IMR-90 (cell line): ENCODE data around the gene VPS35L. TPM values are rescaled to one million over a fixed set of nuclear protein-coding genes. Genes with fewer than 3 reads are reported as not detected.

Source experiments
- ATAC-seq: fragments of 200-7000 bp; cut with Tn5 transposase; 2 replicates; pipeline ENCODE4 v1.9.1; 2020; ENCODE audit warnings: low read depth, mild to moderate bottlenecking, moderate library complexity
- BruUV-seq: library from RNA; stranded (reverse); fragments of 400-500 nt; replicated peaks from 2 replicates; lab custom pipeline; 2021; lab: Mats Ljungman, UMichigan
- CTCF ChIA-PET: fragments of 300-600 bp; formaldehyde crosslinking; extraction: SDS; loops from one replicate; lab custom pipeline; 2021; ENCODE audit warnings: antibody characterized with exemption; lab: Yijun Ruan, JAX
- POLR2A ChIA-PET: fragments of 300-600 bp; sonication (Branson Sonifier 250); formaldehyde crosslinking; loops from one replicate; lab custom pipeline; 2022; ENCODE audit warnings: antibody characterized with exemption; ENCODE audit not compliant: unreplicated experiment; lab: Charles Lee
- DNase-seq: peaks from one replicate; pipeline ENCODE4 v3.0.0; 2013
- H2AFZ ChIP-seq: replicated peaks from 2 replicates; pipeline ENCODE3; 2013; ENCODE audit warnings: low read length, mild to moderate bottlenecking; ENCODE audit not compliant: poor library complexity
- H2AK5ac ChIP-seq: 2 replicates; pipeline ENCODE4 v1.6.1; 2013; ENCODE audit warnings: low read depth, low read length, inconsistent platforms
- H2AK9ac ChIP-seq: replicated peaks from 2 replicates; pipeline ENCODE3; 2013; ENCODE audit warnings: mild to moderate bottlenecking, low read depth, low read length, moderate library complexity; ENCODE audit not compliant: poor library complexity
- H2BK120ac ChIP-seq: 2 replicates; pipeline ENCODE4 v1.6.1; 2013; ENCODE audit warnings: low read depth, low read length, inconsistent platforms
- H2BK15ac ChIP-seq: 3 replicates; pipeline ENCODE4 v1.6.1; 2013; ENCODE audit warnings: low read depth, low read length, inconsistent platforms
- H2BK20ac ChIP-seq: 2 replicates; pipeline ENCODE4 v1.6.1; 2013; ENCODE audit warnings: low read depth, mild to moderate bottlenecking, inconsistent platforms, low read length, moderate library complexity
- H2BK5ac ChIP-seq: 2 replicates; pipeline ENCODE4 v1.6.1; 2013; ENCODE audit warnings: mild to moderate bottlenecking, low read depth, low read length, inconsistent platforms; ENCODE audit not compliant: poor library complexity, severe bottlenecking
- H3K14ac ChIP-seq: replicated peaks from 2 replicates; pipeline ENCODE4 v1.6.1; 2013; ENCODE audit warnings: low read depth, low read length, inconsistent platforms
- H3K18ac ChIP-seq: 2 replicates; pipeline ENCODE4 v1.6.1; 2013; ENCODE audit warnings: low read depth, low read length, control low read depth
- H3K23ac ChIP-seq: 2 replicates; pipeline ENCODE4 v1.6.1; 2013; ENCODE audit warnings: low read depth, low read length, inconsistent platforms
- H3K27ac ChIP-seq: 2 replicates; pipeline ENCODE4 v1.5.1; 2013; ENCODE audit warnings: mild to moderate bottlenecking, control low read depth, low read length; ENCODE audit not compliant: insufficient read depth
- H3K27me3 ChIP-seq: 2 replicates; pipeline ENCODE4 v1.6.1; 2013; ENCODE audit warnings: low read length; ENCODE audit not compliant: control insufficient read depth, insufficient read depth
- H3K36me3 ChIP-seq: 2 replicates; pipeline ENCODE4 v1.6.1; 2013; ENCODE audit warnings: low read length, mixed read lengths; ENCODE audit not compliant: control insufficient read depth, insufficient read depth
- H3K4ac ChIP-seq: 2 replicates; pipeline ENCODE4 v1.6.1; 2013; ENCODE audit warnings: low read depth, low read length, inconsistent platforms
- H3K4me1 ChIP-seq: 2 replicates; pipeline ENCODE4 v1.6.1; 2013; ENCODE audit warnings: low read length, mixed read lengths; ENCODE audit not compliant: control insufficient read depth, insufficient read depth
- H3K4me2 ChIP-seq: 2 replicates; pipeline ENCODE4 v1.6.1; 2013; ENCODE audit warnings: low read depth, mild to moderate bottlenecking, control low read depth, low read length, moderate library complexity
- H3K4me3 ChIP-seq: 2 replicates; pipeline ENCODE4 v1.5.1; 2013; ENCODE audit warnings: low read depth, mild to moderate bottlenecking, control low read depth, low read length, moderate library complexity; ENCODE audit not compliant: insufficient read depth
- H3K56ac ChIP-seq: 2 replicates; pipeline ENCODE4 v1.6.1; 2013; ENCODE audit warnings: low read length, inconsistent platforms; ENCODE audit not compliant: insufficient read depth; ENCODE audit errors: extremely low read depth
- H3K79me1 ChIP-seq, 2 experiments: 2 replicates each; pipeline ENCODE4 v1.6.1; 2013; ENCODE audit warnings: low read length in 2 of 2, inconsistent platforms in 1 of 2, low read depth in 1 of 2
- H3K9ac ChIP-seq: 2 replicates; pipeline ENCODE4 v1.6.1; 2013; ENCODE audit warnings: low read depth, low read length, control low read depth
- H3K9me1 ChIP-seq: 2 replicates; pipeline ENCODE4 v1.6.1; 2013; ENCODE audit warnings: low read length, inconsistent platforms; ENCODE audit not compliant: insufficient read depth
- H3K9me3 ChIP-seq: 2 replicates; pipeline ENCODE4 v1.6.1; 2013; ENCODE audit warnings: low read length; ENCODE audit not compliant: control insufficient read depth, insufficient read depth
- H4K20me1 ChIP-seq: 2 replicates; pipeline ENCODE4 v1.6.1; 2013; ENCODE audit warnings: low read length, inconsistent platforms; ENCODE audit not compliant: insufficient read depth
- H4K5ac ChIP-seq: 2 replicates; pipeline ENCODE4 v1.6.1; 2013; ENCODE audit warnings: mild to moderate bottlenecking, low read depth, low read length, control low read depth
- H4K8ac ChIP-seq, 2 experiments: 2 replicates each; pipeline ENCODE4 v1.6.1; 2013; ENCODE audit warnings: low read depth in 2 of 2, low read length in 2 of 2, control low read depth in 1 of 2, inconsistent platforms in 1 of 2
- H4K91ac ChIP-seq: 2 replicates; pipeline ENCODE4 v1.6.1; 2013; ENCODE audit warnings: low read depth, low read length, inconsistent platforms; ENCODE audit not compliant: insufficient read depth
- BHLHE40 ChIP-seq: fragments of 150-350 bp; IDR thresholded peaks from 2 replicates; pipeline ENCODE4 v1.6.1; 2016; ENCODE audit warnings: mild to moderate bottlenecking, low read depth, low read length
- CEBPB ChIP-seq: IDR thresholded peaks from 2 replicates; pipeline ENCODE4 v1.6.1; 2012; ENCODE audit warnings: low read depth, low read length, improper control_type of control experiment
- MAZ ChIP-seq: IDR thresholded peaks from 2 replicates; pipeline ENCODE4 v1.6.1; 2012; ENCODE audit warnings: low read depth, mild to moderate bottlenecking, low read length, improper control_type of control experiment, moderate library complexity, borderline replicate concordance
- NFE2L2 ChIP-seq: fragments of 150-350 bp; IDR thresholded peaks from 2 replicates; pipeline ENCODE4 v1.6.1; 2016; ENCODE audit warnings: low read depth, mild to moderate bottlenecking, low read length
- RAD21 ChIP-seq: IDR thresholded peaks from 2 replicates; pipeline ENCODE4 v1.6.1; 2012; ENCODE audit warnings: low read length, improper control_type of control experiment
- RFX5 ChIP-seq: IDR thresholded peaks from 2 replicates; pipeline ENCODE4 v1.8.0; 2012; ENCODE audit warnings: low read depth, mild to moderate bottlenecking, low read length, moderate library complexity
- SMC3 ChIP-seq: fragments of 150-350 bp; IDR thresholded peaks from 2 replicates; pipeline ENCODE4 v1.6.1; 2016; ENCODE audit warnings: low read depth, mild to moderate bottlenecking, antibody characterized with exemption, low read length, moderate library complexity
- USF2 ChIP-seq: fragments of 150-350 bp; IDR thresholded peaks from 2 replicates; pipeline ENCODE4 v1.6.1; 2017; ENCODE audit warnings: mild to moderate bottlenecking, antibody characterized with exemption, low read length, low read depth
- WGBS, 2 experiments: methylation state at CpG; one replicate each; pipeline versions ENCODE4 v1.1.5 to v1.1.7; 2013; ENCODE audit warnings: missing lambda C conversion rate in 2 of 2; ENCODE audit not compliant: insufficient read length in 1 of 2; ENCODE audit errors: extremely low coverage in 2 of 2; 5-methylcytosine and 5-hydroxymethylcytosine counted together
- dilution Hi-C: fragments of 300-500 bp; cut with HindIII; formaldehyde crosslinking; loops from one replicate; pipeline ENCODE4 v1.14.3; 2018; ENCODE audit warnings: low sequenced_read_pairs; ENCODE audit not compliant: unreplicated experiment
- in situ Hi-C: fragments of 300-500 bp; cut with MboI; formaldehyde crosslinking; loops from 3 replicates; pipeline ENCODE4 v1.14.3; 2019; ENCODE audit warnings: low sequenced_read_pairs, inconsistent platforms, mixed read lengths
- intact Hi-C: fragments of 100-400 bp; cut with micrococcal nuclease; formaldehyde crosslinking; loops from 2 replicates; pipeline ENCODE4 v1.10.0; 2022
- polyA plus RNA-seq, 3 experiments: library from polyadenylated mRNA; depleted of rRNA; stranded (reverse); fragments of >200 nt; gene quantifications; 2 replicates each; pipeline ENCODE4 v1.2.3, GENCODE V29; 2012; ENCODE audit warnings: low replicate concordance in 1 of 3
- total RNA-seq: library from RNA; depleted of rRNA; stranded (reverse); fragments of >200 nt; gene quantifications from 2 replicates; pipeline ENCODE4 v1.2.3, GENCODE V29; 2012
- TF ChIP-seq, protein P1 (sequence below): fragments of 150-350 bp; IDR thresholded peaks from 2 replicates; pipeline ENCODE4 v1.6.1; 2016; ENCODE audit warnings: low read depth, mild to moderate bottlenecking, low read length, moderate library complexity, borderline replicate concordance

The VPS35L gene
- total and polyA plus RNA-seq, 2 of the 4 experiments (the other 2 are of a cell fraction) = 28.0 to 40.1 TPM

DNA sequence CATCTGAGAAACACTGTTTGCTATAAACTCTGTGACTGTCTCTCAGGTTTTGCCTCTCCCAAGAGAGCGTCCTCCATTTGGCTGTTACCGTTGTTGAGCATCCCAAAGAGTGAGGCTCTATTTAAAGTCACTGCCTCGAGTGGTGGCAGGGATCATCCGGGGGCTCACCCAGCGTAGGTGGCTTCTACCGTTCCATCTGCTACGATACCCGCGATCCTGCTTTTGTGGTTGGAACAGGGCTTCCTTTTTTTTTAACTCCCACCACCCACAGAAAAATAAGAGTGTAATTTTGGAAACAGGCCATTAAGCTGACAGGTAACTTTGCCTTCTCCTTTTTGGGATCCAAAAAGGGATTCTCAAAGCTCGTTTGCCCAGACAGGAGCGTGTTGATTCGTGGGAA is 126.1 kb downstream of the VPS35L start:
- Histone ChIP-seq H2BK15ac (no peak overlapping the region), H3K14ac (no peak overlapping the region), H2AK5ac (no peak overlapping the region), H3K9ac (no peak overlapping the region), H3K56ac (no peak overlapping the region), H3K9me1 (no peaks in the 10 kb centered on the region; the same call in 1 of the 2 replicates), H3K4me1 (no peaks in the 10 kb centered on the region), H4K5ac (no peak overlapping the region), H3K9me3 (peaks cover 2% of the 10 kb centered on the region), H2BK5ac (no peak overlapping the region), H3K4ac (no peak overlapping the region), H3K27ac (no peak overlapping the region), H4K20me1 (no peaks in the 10 kb centered on the region), H4K91ac (no peak overlapping the region), H3K18ac (no peak overlapping the region), H3K36me3 (peaks cover 35% of the 10 kb centered on the region), H2AFZ (no peak overlapping the region), H2AK9ac (no peak overlapping the region), H2BK20ac (no peak overlapping the region), H3K23ac (no peak overlapping the region), H3K79me1 (peaks cover 0 to 3% of the 10 kb centered on the region in 2 experiments; a peak in 2 of 4 replicates), H3K27me3 (no peaks in the 10 kb centered on the region), H3K4me3 (no peak overlapping the region), H3K4me2 (no peak overlapping the region), H4K8ac (no peak overlapping the region), H2BK120ac (no peak overlapping the region)
- in situ Hi-C loops = no loop called here
- ChIA-PET POLR2A (no interaction called here), CTCF (interaction anchor here (1.0 to 1.5 kb wide), 2 partner anchors 9 to 17 kb away, joined by 3 read pairs; no protein-coding TSS in a partner anchor)
- dilution Hi-C loops = no loop called here
- ATAC-seq = no peak
- no peak for TF ChIP-seq NFE2L2
- no peak for TF ChIP-seq RAD21
- no peak for TF ChIP-seq USF2
- TF ChIP-seq BHLHE40 = no peak
- TF ChIP-seq MAZ = no peak
- no peak for TF ChIP-seq CEBPB
- no peak for TF ChIP-seq SMC3
- TF ChIP-seq, protein P1, sequence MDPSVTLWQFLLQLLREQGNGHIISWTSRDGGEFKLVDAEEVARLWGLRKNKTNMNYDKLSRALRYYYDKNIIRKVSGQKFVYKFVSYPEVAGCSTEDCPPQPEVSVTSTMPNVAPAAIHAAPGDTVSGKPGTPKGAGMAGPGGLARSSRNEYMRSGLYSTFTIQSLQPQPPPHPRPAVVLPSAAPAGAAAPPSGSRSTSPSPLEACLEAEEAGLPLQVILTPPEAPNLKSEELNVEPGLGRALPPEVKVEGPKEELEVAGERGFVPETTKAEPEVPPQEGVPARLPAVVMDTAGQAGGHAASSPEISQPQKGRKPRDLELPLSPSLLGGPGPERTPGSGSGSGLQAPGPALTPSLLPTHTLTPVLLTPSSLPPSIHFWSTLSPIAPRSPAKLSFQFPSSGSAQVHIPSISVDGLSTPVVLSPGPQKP = no peak
- no peak for TF ChIP-seq RFX5
- intact Hi-C loops = no loop called here
- no TSS peak for BruUV-seq
- DNase-seq = no peak
- WGBS, 2 experiments = 81% methylated on average over 2 of the region's 12 CpGs; no CpG with 5 or more reads in 1 of the 2 experiments
